Activated gamma-delta T cell (primary cell): ENCODE measurements around the gene CIPC.

Source experiments
- DNase-seq: peaks from one replicate; lab custom pipeline; 2025; lab: John Stamatoyannopoulos, UW

Gene CIPC

DNA sequence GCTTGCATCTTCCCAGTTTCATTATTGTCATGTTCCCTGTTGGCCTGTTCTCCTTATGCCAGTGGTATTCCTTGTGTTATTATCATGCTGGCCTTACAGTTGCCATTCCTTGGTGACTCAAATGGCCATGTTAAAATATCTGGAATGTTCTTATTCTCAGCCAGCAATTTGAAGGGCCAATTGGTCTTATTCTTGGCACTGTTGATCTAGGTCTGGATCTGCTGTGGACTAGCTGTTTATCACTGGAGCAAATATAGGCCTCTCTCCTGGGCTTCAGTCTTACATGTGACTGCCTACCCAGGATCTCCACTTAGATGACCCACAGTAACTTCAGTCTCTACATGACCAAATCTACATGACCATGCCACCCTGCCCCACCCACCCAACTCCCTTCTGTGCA, 5.4 kb downstream of the CIPC start:
- no peak for DNase-seq

- no peak for DNase-seq
Observed at GRCh38 chr14:77103951-77104350, 5.9 kb downstream of the CIPC start.

DNA sequence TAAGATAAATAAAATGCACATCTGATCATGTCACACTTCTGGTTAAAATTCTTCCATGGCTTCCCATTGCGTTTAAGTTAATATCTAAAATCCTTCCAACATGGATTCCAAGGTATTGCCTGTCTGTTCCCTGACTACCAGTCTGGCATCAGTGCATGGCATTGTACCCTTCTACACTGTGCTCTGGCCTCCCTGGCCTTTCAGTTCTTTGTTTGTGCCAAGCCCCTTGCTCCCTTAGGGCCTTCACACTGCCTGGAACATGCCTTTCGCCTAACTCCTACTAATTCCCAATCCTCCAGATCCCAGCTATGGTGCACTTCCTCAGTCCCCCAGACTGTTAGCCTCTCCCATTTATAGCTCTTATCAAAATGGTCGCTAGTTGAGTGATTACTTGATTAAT, 6.3 kb downstream of the CIPC start:
- DNase-seq, result no peak

DNA sequence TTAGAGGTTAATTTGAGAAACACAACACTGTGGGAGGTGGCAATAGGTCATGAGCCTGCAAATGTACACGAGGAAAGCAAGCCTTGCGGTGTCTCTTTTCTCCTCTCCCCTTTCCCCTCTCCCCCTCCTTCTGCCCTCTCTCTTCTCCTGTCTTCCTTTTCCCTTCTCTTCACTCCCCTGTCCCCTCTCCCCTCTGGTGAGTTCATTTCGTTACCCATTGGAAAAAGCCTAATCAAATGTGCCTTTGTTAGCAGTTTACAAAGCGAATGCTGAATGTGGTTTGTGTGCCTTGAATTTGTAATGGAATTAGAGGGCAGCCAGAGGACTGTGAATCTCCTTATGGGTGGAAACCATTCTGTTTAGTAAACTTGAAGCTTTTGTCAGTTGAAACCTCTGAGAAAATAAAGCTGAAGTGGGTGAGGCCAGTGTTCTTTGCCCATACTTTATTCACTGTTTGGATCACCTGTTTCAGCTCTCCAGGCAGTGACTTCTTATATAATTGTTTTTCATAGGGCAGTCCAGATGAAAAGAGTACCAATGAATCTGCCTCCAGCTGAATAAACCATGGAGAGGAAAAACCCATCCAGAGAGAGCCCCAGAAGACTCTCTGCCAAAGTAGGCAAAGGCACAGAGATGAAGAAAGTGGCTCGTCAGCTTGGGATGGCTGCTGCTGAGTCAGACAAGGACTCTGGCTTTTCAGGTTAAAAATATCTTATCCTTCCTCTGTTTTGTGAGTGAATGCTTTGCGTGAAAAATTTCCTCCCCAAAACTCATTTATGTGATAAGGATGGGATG, 7.3 kb downstream of the CIPC start:
- no peak for DNase-seq

- DNase-seq, result no peak
Observed at GRCh38 chr14:77106666-77107065, 8.6 kb downstream of the CIPC start.

GRCh38 chr14:77107228-77107627, 9.2 kb downstream of the CIPC start:
- DNase-seq, result no peak

DNA sequence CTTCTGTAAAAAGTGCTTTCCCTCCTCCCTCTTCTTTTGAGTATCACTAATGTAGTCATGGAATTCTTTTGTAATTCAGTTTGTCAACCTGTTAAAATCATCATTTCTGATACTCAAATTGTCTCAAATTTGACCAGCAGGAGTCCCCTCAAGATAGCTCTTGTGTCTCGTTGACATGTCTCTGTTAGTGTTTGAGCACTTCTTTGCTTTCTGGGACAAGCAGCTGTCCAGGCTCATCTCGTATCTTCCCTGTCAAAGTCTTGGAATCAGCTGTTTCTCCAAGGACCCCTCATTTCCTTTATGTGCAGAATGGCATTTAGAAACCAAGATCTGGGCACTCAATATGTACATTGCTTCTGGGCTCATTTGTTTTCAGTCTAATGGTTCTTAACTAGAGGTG, 10.7 kb downstream of the CIPC start:
- no peak for DNase-seq

DNA sequence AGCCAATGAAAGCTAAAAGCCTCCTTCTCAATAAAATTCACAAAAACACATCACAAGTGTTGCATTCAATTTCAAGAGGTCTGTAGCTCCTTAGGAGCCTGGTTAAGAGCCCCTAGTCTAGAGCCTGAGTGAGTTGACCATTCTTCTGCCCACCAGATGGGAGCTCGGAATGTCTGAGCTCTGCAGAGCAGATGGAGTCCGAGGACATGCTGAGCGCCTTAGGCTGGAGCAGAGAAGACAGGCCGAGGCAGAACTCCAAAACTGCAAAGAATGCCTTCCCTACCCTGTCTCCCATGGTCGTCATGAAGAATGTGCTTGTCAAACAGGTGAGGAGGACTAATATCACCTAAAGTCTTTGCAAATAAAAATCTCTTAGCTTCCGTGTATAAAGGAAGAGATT, 11.6 kb downstream of the CIPC start:
- no peak for DNase-seq

- DNase-seq, result no peak
Observed at GRCh38 chr14:77110286-77110685, 12.2 kb downstream of the CIPC start.

DNA sequence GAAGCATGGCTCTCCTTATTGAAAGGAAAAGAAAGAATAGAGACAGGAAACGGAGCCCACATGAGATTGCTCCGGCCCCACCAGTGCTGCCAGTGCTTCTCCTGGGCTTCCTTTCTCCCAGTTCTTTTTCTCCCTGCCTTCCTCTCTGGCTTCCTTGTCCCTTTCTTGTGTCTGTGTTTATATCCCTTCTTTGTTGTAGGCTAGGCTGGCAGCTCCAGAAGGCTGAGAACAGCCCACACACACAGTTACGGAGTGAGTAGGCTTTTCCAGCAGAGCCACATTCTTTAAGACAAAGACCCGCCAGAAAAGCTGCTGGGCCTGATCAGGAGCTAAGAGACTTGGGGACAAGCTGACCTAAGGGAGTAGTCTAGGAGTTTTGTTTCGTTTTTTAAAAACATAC, 13.0 kb downstream of the CIPC start:
- DNase-seq, result no peak

GRCh38 chr14:77113644-77114043, 15.6 kb downstream of the CIPC start:
- DNase-seq, result no peak

DNA sequence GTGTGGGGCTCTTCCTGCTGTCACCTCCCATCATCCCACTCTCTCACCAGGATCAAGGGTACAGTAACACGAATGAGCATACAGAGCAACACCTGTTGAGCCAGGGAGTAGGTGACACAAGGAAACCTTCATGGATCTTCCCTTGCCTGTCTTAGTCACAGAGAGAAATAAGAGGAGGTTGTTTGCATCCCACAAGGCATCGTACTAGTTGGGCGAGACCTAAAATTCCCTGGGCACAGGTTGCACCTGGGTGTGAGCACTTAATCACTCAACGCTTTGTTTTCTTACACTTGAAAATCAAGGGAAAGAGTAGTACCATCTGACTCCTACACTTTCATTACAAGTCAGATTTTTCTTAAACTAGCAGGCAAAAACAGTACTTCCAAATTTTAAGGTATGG, 16.6 kb downstream of the CIPC start:
- DNase-seq, result no peak

GRCh38 chr14:77116172-77116817, 18.2 kb downstream of the CIPC start:
- DNase-seq, result no peak

DNA sequence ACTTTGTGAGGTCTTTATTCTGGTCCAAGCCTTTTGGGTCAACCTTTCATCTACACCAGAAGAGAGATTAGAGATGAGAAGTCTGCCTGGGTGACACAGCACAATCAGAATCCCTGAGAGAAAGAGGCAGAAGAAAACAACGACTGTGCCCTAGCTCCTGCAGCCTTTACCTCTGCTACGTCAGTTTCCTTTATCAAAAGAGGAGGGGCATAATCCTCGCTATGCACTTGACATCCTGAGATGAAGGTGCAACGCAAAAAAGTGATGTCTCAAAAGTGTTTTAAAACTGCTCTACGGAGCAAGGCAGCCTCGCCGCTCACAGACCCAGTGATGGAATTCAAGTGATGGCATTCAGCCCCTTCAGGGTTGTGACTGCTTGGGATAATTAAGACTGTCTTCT, 21.8 kb downstream of the CIPC start:
- DNase-seq, result no peak

- no peak for DNase-seq
Observed at GRCh38 chr14:77120771-77121743, 23.0 kb downstream of the CIPC start.

- no peak for DNase-seq
Observed at GRCh38 chr14:77122526-77123125, 24.6 kb downstream of the CIPC start.

DNA sequence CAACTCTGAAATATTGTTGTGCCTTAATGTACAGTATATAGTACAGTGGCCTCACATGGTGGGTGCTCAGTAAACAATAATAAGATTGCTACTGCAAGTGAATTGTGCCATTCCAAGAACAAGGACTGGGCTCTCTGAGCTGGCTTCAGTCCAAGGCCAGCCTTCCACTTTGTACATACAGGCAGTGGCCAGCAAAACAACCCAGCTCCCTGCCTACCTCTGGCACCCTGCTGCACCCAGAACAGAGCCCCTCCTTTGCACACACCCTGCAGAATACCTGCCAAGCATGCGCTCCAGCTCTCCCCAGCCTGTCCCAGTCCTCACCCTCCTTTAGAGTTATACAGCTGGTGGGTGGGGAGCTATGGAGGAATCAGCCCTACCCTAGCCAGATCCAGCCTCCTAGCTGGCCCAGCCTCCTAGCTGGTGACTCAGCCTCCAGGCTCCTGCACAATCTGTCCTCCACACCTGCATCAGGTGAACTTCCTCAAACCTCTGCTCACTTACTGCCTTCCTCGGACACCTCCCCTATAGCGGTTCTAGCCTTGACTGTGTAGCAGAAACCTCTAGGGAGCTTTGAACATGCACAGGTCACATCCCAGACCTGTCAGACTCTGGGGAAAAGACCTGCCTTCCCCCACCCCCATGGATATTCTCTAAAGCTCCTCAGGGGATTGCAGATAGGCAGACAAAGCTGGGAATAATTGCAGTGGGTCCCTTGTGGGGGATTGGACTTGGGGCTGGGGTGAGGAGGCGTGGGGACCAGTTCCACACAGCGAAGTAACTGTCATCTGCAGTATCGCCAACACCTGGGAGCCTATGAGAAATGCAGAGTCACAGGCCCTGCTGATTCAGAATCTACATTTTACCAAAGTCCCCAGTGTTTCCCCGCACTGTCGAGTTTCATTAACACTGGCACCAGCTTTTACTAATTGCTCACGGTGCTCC, 25.6 kb downstream of the CIPC start:
- DNase-seq, result no peak

- DNase-seq, result peak; percentile 40
Observed at GRCh38 chr14:77124345-77125280, 26.6 kb downstream of the CIPC start.

DNA sequence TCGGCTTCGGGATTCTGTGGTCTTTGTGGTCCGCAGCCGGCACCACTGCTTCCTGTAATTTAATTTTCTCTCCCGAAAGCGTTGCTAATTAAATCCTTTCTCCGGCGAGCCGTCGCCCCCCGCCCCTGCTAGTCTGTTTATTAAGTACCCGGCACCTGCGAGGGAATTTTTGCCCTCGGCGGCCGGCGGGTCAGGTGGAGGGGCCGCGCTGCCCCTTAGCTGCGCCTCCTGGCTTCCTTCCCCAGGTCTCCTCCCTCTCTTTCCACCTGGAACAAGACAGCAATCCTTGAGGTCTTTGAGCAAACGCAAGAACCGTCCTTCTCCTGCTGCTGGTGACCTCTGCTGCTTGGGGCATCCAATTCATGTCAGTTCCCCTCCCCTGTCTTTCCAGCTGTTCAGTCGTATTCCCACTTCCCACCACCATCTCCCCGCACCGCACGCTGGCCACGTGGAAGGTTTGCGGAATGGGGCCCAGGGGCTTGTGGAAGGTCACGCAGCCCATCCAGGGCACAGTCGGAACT, 27.3 kb downstream of the CIPC start:
- DNase-seq, result no peak
